ENCODE measurements around the gene SCARB1. TPM values are rescaled to one million over a fixed set of nuclear protein-coding genes. Genes with fewer than 3 reads are reported as not detected.
"Not testable (repeated sequence)": the region's sequence is repeated elsewhere in the genome, so short reads cannot be mapped to it uniquely, and the experiment has no call there.

The SCARB1 gene, protein sequence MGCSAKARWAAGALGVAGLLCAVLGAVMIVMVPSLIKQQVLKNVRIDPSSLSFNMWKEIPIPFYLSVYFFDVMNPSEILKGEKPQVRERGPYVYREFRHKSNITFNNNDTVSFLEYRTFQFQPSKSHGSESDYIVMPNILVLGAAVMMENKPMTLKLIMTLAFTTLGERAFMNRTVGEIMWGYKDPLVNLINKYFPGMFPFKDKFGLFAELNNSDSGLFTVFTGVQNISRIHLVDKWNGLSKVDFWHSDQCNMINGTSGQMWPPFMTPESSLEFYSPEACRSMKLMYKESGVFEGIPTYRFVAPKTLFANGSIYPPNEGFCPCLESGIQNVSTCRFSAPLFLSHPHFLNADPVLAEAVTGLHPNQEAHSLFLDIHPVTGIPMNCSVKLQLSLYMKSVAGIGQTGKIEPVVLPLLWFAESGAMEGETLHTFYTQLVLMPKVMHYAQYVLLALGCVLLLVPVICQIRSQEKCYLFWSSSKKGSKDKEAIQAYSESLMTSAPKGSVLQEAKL
- 10 to 100 TPM; 16.5 to 30.6 (median 20.7) TPM for polyA plus RNA-seq (ENCODE audit: insufficient read length in 10 of 10)
- long read RNA-seq, donor 1, partial matches to known transcripts, result 0 of 3 reads
- long read RNA-seq, donor 1, other reads (novel, unspliced or antisense), result 0 of 3 reads
- long read RNA-seq, donor 2, partial matches to known transcripts, result 0 of 3 reads
- long read RNA-seq, donor 2, other reads (novel, unspliced or antisense), result 0 of 3 reads
- long read RNA-seq, donor 3, result 0 reads
- long read RNA-seq, donor 4, partial matches to known transcripts, result 0 of 1 reads
- long read RNA-seq, donor 4, other reads (novel, unspliced or antisense), result 0 of 1 reads
- long read RNA-seq, donor 5, partial matches to known transcripts, result 11 of 17 reads
- long read RNA-seq, donor 5, other reads (novel, unspliced or antisense), result 0 of 17 reads
- long read RNA-seq, donor 6, partial matches to known transcripts, result 0 of 5 reads
- long read RNA-seq, donor 6, other reads (novel, unspliced or antisense), result 0 of 5 reads
- long read RNA-seq, donor 7, partial matches to known transcripts, result 0 of 5 reads
- long read RNA-seq, donor 7, other reads (novel, unspliced or antisense), result 0 of 5 reads
- long read RNA-seq, donor 8, partial matches to known transcripts, result 0 of 5 reads
- long read RNA-seq, donor 8, other reads (novel, unspliced or antisense), result 0 of 5 reads
- long read RNA-seq, donor 9, result 0 reads

DNA sequence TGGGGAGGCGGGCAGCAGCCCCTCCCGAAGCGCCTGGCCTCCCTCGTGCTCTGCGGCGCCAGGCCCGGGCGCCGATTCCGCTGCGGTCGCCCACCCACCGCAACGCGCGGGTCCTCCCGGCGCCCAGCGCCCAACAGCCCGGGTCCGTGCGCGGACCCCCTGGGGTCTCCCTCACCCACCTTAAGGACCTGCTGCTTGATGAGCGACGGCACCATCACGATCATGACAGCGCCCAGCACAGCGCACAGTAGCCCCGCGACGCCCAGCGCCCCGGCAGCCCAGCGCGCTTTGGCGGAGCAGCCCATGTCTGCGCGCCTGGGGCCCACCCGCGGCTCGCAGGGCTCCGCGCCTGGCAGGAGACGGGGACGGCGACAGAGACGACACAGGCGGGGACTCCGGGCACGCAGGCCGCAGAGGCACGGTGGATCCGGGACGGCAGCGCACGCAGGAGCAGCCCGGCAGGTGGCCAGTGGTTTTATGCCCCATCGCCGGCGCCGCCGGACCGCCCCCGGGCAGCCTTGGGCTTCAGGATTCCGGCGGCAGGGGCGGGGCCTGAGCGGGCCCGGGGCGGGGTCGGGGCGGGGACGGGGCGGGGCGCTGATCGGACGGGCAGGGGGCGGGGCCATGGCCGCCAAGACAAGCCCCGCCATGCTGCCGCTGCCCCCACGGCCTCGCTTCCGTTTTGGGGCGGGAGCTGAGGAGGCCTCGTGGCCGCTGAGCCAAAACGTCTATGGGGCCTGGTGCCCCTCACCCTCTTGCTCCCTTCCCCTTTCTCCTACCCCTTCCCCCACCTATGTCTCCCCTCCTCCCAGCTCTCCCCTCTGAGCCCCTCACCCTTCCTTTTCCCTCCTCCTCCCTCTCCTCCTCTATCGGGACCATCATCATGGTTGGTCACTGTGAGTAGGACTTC lies at the start of gene SCARB1:
Gene SCARB1, minus strand, starts transcription at position 449 of the 910 bp plus-strand sequence. Its CDS starts 144 bp downstream, at position 305.
- peak; percentile 72 to 90 (median 75) for DNase-seq

DNA sequence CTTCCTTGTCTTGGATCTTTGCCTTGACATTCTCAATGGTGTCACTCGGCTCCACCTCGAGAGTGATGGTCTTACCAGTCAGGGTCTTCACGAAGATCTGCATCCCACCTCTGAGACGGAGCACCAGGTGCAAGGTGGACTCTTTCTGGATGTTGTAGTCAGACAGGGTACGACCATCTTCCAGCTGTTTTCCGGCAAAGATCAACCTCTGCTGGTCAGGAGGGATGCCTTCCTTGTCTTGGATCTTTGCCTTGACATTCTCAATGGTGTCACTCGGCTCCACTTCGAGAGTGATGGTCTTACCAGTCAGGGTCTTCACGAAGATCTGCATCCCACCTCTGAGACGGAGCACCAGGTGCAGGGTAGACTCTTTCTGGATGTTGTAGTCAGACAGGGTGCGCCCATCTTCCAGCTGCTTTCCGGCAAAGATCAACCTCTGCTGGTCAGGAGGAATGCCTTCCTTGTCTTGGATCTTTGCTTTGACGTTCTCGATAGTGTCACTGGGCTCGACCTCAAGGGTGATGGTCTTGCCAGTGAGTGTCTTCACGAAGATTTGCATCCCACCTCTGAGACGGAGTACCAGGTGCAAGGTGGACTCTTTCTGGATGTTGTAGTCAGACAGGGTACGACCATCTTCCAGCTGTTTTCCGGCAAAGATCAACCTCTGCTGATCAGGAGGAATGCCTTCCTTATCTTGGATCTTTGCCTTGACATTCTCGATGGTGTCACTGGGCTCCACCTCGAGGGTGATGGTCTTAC lies 49.0 kb upstream of the SCARB1 start:
- not testable (repeated sequence) for DNase-seq

DNA sequence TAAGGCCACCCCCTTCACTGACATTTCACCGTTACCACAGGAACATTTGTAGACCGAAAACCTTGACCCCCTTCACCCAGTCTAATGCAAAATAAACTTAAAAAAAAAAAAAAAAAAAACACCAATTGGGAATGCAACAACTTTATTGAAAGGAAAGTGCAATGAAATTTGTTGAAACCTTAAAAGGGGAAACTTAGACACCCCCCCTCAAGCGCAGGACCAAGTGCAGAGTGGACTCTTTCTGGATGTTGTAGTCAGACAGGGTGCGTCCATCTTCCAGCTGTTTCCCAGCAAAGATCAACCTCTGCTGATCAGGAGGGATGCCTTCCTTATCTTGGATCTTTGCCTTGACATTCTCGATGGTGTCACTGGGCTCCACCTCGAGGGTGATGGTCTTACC lies 47.9 kb upstream of the SCARB1 start:
- DNase-seq, result not testable (repeated sequence)

DNA sequence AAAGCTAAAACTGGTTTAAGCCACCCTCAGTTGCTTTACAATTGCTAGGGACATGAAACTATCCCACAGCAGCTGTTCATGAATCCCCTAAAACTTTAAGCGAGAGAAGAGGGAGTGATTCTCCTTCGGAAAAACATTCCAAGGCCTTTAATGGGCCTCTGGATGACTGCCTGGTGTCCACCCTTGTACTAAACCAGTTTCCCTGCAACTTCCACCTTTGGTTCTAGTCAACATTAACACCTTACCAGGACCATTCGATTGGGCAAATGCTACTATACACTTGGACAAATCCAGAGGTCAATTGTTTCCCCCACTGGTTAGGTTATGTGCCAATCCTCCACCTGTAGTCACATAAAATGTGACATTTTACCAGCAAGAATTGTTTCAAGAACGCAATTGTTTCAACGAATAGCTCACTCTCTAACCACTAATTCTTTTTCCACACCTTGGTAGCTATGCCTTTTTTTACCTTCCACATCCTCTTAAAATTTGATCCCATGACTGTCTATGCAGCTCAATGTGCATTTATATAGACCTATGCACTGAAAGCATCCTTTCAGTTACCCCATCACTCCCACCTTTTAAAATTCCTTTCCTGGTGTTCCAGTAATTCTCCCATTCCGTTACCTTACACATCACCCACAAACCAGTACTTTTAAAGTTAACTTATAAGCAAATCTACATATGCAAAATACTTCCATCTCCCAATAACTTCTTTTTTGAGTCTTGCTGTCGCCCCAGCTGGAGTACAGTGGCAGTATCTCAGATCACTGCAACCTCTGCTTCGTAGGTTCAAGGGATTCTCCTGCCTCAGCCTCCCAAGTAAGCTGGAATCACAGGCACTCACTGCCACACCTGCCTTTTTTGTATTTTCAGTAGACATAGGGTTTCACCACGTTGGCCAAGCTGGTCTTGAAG lies 47.2 kb upstream of the SCARB1 start:
- DNase-seq, result no peak

DNA sequence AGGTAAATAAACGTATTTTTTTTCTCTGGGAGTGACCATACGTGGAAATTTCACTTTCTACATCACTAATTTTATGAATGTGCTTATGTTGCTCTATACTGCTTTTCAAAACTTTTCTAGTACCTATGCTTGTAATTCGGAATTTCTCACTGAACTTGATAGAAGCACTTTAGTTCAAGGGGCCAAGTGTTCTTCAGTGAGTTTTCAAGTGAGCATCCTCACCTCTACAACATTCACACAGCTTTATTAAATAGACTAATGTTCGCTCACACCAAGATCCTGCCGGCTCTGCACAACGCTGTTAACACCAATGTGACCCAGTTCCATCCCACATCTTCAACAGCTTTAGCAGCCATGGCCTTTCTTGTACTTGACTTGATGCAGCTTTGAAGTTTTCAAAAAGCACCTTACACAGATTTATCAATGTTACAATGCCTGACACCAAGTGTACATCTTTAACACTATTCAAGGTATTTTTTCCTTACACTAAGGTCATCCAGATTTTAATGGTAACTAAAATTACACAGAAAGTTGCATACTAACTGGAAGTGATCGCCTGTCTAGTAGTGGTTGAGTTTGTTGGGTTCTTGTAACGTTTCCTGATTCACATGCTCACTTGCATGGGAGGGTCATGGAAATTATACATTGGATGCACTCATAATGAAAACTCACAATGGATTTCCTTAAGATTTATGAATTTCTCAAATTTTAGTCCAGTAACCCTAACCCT lies 46.3 kb upstream of the SCARB1 start:
- DNase-seq, result no peak

DNA sequence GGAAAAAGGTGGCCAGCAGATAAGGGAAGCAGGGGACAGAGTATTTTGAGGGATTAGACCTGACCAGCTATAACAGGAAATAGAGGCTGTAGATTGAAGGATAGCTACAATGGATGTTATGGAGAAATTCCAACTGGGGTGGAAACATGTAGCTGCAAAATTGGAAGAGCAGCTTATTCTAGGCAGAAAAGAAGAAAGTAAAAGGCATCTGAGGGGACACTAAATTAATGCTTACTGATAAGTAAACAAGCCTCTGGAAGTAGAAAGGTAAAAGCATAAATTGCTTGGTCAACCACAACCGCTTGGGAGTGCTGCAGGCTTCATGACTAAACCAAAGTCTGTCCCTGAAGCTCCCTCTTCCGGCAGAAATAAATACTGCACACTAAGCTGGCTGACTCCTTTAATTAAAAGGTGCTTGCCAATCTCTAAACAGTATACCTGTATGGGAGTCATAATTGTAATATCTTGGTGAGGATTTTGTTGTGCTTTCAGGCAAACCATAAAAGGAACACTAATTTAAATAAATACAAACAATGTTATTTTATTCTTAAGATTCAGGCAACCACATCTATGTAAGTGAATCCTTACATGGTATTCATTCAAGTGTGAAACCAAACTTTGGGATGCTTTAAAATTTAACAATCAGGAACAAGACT lies 43.1 kb upstream of the SCARB1 start:
- peak; percentile 90 to 95 (median 92) for DNase-seq

DNA sequence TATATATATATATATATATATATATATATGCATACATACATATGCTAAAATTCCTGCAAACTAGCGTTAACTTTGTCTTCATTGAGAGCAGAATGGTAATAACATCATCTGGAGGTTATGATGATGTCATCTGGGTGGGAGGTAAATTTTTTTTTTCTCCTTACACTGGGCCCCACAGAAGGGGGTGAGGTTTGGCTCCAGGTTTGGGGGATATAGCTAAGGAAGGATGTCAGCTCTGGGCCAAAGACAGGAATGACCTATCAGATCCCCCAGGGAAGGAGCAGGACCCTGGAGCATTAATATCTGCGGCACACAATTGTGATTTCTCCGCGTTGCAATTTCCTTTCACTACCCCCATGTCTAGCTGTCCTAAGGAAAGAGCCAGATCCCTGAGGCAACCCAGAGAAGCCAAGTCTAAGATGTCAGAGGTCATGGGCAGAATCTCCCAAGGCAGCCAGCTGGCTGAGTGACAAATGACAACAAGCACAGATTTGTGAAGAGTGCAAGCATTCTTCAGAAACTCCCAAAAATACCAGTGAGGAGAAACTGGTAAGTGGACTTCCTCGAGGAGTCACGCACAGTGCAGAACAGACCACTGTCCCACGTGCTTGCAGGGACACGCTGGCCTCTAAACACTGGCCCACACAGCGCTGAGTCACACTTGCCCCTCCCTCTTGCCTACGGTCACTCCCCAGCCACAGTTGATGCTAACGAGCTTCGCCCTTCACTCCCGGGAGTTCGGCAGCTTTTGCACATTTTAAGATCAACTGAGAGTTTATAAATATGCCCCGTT lies 40.8 kb upstream of the SCARB1 start:
- DNase-seq, result peak in 2 of 3 donors; percentile 59 to 85

DNA sequence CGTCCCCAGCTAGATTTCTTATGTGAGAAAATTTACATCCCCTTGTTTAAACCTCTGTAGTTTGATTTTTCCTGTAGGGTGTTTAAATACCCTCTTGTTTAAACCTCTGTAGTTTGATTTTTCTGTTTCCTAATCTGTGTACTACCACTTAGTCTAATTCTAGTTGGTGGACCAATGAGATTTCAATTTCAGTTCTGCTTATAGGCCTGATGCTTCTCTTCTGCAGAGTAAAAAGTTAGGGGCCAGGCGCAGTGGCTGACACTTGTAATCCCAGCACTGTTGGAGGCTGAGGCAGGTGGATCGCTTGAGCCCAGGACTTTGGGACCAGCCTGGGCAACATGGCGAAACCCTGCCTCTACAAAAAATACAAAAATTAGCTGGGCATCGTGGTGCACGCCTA lies 39.3 kb upstream of the SCARB1 start:
- DNase-seq, result no peak

DNA sequence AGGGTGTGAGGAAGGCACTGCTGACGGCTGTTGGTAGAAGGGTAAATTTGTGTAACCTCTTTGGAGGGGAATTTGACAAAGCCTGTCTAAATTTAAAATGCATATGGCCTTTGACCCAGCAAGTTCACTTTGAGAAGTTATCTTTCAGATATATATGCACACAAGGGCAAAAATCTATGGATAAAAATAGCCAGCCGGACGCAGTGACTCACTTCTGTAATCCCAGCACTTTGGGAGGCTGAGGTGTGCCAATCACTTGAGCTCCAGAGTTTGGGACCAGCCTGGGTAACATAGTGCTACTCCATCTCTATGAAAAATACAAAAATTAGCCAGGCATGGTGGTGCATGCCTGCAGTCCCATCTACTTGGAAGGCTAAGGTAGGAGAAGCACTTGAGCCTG lies 37.3 kb upstream of the SCARB1 start:
- DNase-seq, result no peak

DNA sequence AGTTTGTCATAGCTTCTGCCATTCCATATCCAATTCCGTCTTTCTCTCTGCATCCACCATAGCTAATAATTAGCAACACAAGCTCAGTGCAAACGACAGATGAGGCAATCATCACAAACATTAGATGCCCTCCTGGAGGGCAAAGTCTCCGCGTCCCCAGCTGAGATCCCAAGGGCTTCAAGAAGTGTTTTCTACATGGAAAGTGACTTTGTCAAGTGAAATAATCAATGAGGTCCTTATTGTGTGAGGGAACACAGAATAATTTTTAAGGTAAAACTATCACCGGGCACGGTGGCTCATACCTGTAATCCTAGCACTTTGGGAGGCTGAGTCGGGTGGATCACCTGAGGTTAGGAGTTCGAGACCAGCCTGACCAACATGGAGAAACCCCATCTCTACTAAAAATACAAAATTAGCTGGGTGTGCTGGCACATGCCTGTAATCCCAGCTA lies 36.7 kb upstream of the SCARB1 start:
- DNase-seq, result not testable (repeated sequence)

DNA sequence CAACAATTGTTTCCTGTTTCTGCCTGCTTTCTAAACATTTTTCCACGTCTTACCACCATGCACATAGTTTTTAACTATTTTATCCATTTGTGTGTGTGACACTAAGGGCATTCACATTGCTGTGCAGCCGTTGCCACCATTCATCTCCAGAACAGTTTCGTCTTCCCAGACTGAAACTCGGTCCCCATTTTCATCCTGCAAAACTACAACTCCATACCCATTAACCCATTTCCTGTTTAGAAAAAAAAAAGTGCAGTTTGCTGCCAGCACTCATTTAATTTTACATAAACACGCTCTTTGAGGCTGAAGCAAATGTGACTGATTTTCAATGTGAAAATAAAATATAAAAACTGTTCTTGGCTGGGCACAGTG lies 35.2 kb upstream of the SCARB1 start:
- no peak for DNase-seq

DNA sequence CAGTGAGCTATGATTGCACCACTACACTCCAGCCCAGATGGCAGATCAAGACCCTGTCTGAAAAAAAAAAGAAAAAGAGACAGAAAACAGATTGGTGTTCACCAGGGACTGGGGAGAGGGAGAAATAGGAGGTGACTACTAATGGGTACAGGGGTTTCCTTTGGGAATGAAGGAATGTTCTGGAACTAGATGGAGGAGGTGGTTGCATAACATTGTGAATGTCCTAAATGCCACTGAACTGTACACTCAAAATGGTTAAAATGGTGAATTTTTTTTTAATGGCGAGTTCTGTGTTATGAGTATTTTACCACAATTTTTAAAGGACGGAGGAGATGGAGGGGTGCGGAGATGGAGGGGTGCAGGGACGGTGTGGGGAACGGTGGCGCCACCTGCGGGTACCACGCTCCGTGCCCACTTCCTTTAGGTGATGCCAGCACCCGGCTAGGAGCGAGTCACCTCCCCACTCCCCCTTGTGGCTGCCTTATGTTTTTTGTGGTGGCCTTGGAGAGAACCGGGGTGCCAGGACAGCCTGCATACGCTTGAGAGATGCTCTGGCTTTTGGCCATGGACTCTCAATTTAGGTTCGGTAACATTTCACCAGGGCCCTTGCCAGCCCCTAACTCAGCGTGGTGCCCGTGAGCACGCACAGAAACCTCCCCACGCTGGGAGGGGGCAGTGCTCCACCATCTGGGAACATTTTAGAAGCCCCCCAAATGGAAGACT lies 34.7 kb upstream of the SCARB1 start:
- no peak for DNase-seq

DNA sequence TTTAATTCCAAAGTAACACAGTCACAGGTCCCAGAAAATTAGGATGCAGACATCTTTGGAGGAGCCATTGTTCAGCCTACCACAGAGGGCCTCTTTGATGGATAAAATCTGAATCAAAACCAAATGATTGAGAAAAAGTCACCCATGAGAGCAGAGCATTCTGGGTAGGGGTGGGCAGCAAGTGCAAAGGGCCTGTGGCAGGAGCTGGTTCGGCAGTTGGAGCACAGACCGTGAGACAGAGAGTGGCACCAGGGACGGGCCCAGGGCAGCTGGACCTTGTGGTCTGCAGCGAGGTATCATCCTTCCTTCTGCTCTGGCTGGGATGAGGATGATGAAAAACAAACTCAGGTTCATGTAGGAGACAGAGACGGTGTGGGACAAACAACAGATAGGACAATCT lies 32.8 kb upstream of the SCARB1 start:
- no peak for DNase-seq

DNA sequence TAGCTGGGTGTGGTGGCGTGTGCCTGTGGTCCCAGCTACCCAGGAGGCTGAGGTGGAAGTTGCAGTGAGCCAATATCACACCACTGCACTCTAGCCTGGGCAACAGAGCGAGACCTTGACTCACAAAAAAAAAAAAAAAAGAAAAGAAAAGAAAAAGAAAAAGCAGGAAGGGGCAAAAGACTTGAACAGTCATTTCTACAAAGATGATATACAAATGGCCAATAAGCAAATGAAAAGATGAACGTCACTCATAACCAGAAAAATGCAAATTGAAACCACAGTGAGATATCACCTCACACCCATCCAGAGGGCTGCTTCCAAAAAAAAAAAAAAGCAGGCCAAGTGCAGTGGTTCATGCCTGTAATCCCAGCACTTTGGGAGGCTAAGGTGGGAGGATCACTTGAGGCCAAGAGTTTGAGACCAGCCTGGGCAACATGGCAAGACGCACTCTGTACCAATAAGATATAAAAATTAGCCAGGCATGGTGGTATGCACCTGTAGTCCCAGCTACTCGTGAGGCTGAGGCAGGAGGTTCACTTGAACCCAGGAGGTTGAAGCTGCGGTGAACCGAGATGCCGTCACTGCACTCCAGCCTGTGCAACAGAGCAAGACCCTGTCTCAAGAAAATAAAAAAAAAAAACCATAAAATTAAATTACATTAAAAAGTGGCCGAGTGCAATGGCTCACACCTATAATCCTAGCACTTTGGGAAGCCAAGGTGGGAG lies 30.3 kb upstream of the SCARB1 start:
- DNase-seq, result no peak

DNA sequence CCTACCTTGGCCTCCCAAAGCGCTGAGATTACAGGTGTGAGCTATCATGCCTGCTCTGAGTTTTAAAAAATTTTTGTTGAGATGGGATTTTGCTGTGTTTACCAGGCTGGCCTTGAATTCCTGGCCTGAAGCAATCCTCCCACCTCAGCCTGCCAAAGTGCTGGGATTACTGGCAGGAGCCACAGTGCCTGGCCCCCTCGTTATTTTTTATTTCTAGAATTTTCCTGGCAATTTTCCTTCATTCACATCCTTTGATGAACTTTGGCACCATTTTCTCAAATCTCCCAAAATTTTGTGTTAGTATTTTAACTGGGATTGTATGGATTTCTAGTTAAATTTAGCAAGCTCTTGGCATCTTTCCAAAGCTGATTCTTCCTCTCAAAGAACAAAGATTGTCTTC lies 24.6 kb upstream of the SCARB1 start:
- peak in 2 of 3 donors; percentile 45 to 58 for DNase-seq

Measured in muscle of back (tissue), 13 donors.